GM12873 (cell line): ENCODE measurements around the gene MCC.

Experiments
- CTCF ChIP-seq: IDR thresholded peaks from 2 replicates; pipeline ENCODE4 v1.5.1; 2012; ENCODE audit warnings: low read depth, mild to moderate bottlenecking, moderate library complexity, low read length, control low read depth; ENCODE audit not compliant: insufficient read depth; ENCODE audit errors: missing control alignments

The MCC gene

GRCh38 chr5:112995764-112996618 is 492.3 kb downstream of the MCC start:
- TF ChIP-seq CTCF: peak; percentile 84

GRCh38 chr5:112986224-112986623 is 502.0 kb downstream of the MCC start:
- no peak for TF ChIP-seq CTCF

GRCh38 chr5:112983363-112983762 is 504.9 kb downstream of the MCC start:
- no peak for TF ChIP-seq CTCF

DNA sequence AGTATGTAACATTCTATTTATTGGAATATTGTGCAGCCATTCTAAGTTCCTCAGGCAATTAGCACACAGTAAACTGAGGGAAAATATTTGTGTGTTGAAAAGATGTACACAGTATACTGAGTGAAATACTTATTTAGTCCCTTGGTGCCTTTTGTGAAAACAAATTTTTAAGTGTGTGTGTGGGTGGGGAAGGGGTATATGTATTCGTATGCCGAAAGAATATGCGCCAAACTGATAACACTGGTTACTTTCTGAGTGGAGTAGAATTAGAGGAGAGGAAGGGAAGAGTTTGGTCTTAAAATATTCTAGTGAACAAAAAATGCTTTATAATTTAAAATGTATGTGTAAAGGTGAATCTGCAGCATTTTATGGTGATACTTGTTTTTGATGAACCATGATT is 508.5 kb downstream of the MCC start:
- no peak for TF ChIP-seq CTCF

- no peak for TF ChIP-seq CTCF
These were observed 509.4 kb downstream of the MCC start for GRCh38 chr5:112978836-112979235.

- no peak for TF ChIP-seq CTCF
These were observed 510.8 kb downstream of the MCC start for GRCh38 chr5:112977440-112977861.

DNA sequence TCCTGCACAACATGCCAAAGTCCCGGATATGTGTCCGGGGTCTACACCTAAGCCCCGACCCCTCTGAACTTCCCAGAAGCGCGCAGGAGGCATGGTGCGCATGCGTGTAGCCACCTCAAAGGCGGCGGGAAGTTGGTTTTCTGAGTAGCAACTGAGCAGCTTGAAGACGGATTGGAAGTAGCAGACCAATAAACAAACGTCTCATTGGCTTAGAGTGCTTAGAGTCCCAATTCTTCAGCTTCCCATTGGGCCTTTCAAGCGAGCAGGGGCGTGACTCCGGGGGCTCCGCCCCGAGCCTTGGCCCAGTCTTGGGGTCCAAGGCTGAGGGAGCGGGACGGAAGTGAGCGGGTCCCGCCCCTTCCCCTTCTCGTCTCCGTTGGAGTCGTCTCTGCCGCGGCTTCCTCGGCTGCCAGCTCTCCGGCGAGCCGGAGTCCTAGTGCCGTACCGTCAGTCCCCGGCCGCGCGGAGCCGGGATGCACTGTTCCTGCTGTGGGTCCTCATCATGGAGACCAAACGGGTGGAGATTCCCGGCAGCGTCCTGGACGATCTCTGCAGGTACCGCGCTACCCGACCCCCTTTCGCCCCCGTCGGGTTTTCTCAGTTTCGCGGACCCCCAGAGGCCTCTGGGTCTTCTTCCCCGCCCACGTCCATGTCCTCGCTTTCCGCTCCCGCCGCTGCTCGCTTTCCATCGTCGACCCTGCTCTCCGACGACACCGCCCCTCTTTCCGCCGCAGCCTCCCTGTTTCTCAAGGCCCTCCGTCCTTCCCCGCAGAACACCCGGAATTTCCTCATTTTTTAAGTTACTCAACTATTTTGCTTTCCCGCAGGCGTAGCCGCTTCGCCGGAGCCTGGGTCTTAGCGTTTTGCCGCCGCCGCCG is 511.6 kb downstream of the MCC start, which contains the start of gene DCP2:
Gene DCP2 (plus strand): TSS at position 367 of the 878 bp plus-strand sequence. CDS start 136 bp downstream, at position 503.
- TF ChIP-seq CTCF: no peak
